ENCODE measurements around the gene GSE1.

The GSE1 gene

DNA sequence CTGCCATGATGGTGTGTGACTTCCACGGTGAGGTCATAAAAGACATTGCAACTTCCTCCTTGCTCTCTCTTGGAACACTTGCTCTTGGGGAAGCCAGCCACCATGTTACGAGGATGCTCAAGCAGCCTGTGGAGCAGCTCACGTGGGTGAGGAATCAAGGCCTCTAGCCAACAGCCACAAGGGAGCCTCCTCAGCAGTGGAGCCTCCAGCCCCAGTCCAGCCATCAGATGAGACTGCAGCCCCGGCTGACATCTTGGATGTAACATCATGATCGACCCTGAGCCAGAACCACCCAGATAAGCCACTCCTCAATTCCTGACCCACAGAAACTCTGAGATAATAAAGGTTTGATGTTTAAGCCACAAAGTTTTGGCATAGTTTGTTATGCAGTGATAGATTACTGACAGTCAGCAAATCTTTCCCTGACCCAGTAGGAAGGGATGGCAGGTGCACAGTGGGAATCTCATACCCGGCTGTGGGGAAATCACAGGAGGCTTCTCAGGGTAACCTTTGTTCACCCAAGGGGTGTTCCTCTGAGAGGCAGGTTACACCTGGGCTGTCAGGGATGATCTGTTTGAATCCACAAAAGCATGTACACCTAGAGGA, 99.0 kb downstream of the GSE1 start:
- DNase-seq (ENCODE audit: insufficient read length, low spot score) (no peak), FAIRE-seq (peak; percentile 28)

DNA sequence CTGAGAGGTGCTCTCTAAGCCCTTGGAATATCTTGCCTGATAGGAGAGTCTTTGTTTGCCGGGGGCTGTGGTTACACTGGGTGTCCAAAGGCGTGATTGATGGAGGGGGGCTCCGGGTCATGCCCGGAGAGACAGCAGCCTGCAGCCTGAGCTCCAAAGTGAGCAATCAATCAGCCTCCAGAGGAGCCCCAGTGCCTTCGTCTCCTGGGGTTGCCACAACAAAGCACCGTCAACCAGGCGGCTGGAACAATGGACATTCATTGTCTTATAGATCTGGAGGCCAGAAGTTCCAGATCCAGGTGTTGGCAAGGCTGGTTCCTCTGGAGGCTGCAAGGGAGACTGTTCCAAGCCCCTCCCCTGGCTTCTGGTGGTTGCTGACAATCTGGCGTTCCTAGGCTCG, 99.7 kb downstream of the GSE1 start:
- DNase-seq (ENCODE audit: insufficient read length, low spot score) (no peak), FAIRE-seq (no peak)

DNA sequence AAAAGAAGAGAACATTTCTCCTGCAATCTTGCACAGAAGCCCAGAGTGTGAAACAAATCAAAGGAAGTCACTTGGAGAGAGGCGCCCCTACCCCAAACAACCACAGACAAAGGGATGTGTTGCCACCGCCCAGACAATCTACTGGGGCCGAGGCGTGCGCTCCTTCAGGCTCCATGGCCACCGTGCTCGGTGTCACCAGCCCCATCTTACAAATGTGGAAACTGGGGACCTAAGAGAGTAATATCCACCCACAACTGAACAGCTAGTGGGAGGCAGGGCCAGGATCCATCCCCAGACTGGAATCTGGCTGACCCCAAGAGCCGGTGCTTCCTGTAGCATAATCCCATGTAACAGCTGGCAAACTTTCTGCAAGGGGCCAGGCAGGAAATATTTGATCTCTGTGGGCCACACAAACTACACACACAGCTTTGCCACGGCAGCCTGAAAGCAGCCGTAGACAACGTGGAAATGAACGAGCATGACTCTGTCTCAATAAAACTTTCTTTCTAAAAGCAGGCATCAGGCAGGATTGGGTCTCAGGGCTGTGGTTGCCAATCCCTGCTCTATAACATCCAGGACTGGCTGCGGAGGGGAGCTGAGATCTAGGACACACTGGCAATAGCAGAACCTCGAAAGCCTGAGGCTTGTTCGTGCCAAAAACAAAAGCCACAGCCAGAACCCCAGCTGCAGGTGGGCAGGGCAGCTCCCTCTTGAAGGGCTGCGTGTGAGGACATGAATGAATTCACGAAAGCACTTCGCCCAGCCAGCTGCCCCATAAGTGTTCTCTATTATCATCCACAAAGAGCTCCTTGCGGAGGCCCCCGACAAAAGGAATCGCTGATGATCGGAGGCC, 102.3 kb downstream of the GSE1 start:
- FAIRE-seq: no peak
- DNase-seq (ENCODE audit: insufficient read length, low spot score): no peak

DNA sequence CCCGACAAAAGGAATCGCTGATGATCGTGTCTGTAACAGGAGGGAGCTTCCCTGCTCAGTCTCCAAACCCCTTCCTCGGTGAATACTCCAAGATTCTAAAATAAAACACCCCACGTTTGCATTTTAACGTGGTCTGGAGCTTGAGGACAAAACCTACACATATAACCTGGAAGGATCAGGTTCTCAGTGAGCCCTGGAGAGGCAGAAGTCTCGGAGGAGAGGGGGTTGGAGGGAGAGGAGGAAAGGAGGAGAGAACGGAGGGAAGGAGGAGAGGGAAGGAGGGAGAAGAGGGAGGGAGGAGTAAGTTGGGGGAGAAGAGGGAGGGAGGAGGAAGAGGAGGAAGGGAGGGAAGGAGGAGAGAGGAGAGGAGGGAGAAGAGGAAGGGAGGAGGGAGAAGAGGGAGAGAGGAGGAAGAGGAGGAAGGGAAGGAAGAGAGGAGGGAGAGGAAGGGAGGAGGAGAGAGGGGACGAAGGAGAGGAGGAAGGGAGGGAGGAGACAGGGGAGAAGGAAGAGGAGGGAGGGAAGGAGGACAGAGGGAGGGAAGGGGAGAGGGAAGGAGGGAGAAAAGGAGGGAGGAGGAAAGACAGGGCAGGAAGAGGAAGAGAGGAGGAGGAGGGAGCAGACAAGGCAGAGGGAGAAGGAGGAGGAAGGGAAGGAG, 103.0 kb downstream of the GSE1 start:
- DNase-seq (ENCODE audit: insufficient read length, low spot score) (no peak), FAIRE-seq (no peak)

DNA sequence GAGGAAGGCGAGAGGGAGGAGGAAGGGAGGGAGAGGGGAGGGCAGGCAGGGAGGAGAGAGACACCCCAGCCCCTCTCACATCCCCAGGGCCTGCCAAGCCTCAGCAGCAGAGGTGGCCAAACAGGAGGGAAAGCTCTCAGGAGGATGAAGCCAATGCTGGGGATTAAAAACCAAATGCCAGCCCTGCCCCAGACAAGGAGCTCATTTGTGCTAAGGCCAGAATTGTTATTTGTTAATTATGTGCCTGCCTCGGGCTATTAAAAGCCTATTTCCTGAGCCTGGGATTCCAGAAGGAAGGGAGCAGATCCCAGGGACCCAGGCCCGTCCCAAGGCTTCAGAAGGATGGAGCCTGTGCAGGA, 103.5 kb downstream of the GSE1 start:
- DNase-seq (ENCODE audit: insufficient read length, low spot score) (no peak), FAIRE-seq (no peak)

DNA sequence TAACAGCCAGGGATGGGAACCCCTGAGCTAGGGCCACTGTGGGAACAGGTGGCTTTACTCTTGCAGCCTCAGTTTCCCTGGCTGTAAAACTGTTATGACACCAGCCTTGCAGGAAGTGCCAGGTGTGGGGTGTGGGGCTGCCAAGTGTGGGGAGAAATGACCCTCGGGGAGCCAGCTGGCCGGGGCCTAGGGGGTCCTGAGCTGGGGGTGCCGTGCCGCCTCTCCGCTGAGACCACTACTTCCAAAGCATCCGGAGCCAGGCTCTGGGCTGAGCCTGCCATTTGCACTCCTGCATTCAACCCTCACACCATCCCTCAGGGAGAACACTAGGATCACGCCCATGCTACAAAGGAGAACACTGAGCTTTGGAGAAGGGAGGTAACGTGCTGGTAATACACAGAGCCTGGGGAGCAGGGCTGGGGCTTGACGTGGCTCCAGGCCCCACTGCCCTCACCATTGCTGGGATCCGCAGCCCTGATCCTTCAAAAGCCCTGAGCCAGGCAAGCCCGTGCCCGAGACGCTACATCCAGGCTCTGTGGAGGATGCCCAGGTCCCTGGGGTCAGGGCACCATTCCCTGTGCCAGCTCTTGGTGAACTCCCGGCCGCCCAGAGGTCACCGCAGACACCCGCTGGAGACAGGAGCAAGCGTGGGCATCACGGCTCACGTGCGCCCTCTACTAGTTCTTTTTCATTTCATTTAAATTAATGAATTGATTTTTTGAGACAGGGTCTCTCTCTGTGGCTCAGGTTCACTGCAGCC, 104.5 kb downstream of the GSE1 start:
- DNase-seq (ENCODE audit: insufficient read length, low spot score): peak; percentile 77
- peak; percentile 57 for FAIRE-seq

DNA sequence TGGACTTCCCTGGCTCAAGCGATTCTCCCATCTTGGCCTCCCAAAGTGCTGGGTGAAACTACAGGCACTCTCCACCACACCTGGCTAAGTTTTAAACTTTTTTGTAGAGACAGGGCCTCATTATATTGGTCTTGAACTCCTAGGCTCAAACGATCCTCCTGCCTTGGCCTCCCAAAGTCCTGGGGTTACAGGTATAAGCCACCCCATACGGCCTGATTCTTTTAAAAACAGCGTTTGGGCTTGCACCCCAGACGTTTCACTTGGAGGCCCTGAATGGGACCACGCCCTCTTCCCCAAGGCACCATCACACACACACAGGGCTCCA, 105.0 kb downstream of the GSE1 start:
- no peak for FAIRE-seq

DNA sequence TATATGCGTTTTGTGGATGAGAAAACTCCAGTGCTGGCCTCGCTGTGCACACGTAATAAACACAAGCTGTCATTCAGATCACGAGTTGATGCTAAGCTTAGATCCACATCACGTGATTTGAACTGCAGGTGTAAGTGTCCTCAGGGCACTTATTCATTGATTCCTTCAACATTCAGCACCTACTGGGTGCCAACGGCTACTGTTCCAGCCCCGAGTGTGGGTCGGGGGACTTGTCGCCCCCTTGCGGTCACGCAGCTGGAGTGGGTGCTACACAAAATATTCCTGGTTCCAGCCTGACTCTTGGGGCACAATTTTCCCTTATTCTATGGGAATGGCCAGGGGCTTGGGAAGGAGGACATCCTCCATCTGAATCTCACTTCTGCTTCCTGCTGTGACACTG, 105.6 kb downstream of the GSE1 start:
- no peak for FAIRE-seq
- DNase-seq (ENCODE audit: insufficient read length, low spot score): no peak

More for the DNA sequence above, 105.0 kb downstream of the GSE1 start:
- DNase-seq (ENCODE audit: insufficient read length, low spot score): no peak

DNA sequence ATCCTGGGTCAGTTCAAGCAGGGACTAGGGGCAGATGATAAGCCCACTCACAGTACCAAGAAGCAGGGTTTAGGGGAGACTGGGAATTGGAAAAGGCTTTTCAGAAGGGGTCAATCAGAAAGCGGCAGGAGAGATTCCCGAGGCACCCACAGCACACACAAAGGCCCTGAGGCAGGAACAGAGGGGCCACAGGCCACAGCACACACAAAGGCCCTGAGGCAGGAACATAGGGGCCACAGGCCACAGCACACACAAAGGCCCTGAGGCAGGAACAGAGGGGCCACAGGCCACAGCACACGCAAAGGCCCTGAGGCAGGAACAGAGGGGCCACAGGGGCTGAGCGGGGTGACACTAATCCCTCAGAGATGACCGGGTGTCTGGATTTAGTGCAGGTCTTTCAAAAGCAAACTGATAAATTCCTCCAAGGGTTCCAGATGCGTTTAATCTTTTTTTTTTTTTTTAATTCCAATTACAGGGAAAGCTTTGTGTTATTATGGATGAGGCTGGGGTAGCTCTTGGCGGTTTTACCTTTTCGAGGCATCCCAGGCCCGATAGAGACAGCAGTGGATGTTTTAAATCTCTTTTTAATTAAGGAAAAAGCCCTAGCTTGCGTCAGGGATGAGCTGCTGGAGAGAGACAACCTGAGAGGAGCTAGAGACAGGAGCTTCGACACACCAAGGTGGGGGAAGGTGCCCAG, 106.6 kb downstream of the GSE1 start:
- FAIRE-seq (no peak), DNase-seq (ENCODE audit: insufficient read length, low spot score) (no peak)

DNA sequence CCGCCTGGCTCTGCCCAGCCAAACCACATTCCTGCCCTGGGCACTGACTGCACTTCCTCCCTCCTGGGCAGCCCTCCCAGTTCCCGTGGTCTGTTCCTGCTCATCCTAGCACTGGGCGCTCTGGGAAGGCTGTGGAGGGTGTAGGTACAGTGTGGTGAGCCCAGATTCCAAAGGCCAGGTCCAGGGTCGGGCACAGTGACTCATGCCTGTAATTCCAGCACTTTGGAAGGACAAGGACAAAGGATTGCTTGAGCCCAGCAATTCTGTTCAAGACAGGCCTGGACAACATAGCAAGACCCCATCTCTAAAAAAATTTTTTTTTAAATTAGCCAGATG, 107.1 kb downstream of the GSE1 start:
- FAIRE-seq (no peak), DNase-seq (ENCODE audit: insufficient read length, low spot score) (peak; percentile 39)

DNA sequence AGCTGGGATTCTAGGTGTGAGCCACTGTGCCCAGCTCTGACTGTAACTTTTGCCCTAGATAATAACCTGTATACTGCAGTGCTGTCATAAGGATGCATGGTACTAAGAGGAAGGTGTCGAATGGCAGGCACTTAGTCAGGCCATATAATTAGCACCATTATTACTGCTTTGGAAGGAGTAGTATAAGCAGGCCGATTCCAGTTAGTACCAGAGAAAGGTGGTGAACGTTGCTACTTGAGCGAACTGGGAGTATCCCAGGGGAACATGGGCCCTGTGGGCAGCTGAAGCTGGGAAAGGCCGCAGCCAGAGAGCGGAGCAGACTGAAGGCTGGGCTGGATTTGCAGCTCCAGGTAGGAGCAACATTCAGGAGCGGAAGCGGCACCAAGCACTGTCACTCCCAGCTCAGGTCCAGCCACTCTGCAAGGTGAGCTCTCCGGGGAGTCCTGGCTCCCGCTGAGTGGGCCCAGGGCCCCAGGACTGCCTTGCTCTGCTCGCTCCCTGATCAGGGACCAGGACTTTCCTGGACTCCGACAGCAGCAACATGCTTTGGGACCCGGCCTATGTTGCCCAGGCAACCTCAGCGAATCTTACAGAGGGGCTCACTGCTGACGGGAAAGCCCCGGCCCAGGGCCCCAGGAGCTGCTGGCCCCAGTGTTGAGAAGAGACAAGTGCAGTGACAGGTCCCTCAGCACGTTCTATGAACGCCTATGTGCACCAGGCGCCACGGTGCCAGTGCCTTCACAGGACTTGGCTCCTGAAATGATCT, 109.2 kb downstream of the GSE1 start:
- peak; percentile 4 for FAIRE-seq

DNA sequence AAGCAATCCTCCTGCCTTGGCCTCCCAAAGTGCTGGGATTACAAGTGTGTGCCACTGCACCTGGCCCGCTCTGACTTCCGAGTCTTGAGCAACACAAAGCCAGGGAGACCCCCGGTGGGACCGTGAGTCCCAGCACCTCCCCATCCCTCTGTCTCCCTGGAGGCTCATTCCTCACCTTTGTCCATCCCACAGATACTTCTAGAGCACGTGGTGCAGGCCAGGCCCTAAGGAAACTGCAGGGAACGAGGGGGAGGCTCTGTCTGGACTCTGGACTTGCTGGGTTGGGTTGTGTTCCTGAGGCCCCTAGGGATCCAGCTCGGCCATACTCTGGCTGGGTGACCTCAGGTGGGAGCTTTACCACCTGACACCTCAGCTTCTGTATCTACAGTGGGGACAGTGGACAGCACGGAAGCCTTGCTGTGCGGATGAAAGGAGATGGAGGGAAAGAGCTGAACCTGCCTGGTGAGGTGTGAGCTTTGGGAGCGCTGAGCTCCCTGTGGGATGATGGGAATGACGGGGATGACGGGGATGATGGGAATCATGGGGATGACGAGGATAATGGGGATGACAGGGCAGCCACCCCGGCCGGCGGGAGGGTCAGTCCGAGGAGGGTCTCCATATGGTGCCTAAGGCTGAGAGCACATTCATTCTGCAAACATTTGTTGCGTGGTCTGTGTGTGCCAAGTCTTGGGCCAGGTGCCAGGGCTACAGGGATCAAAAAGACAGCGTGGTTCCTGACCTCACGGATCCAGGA, 111.2 kb downstream of the GSE1 start:
- no peak for FAIRE-seq
- no peak for DNase-seq (ENCODE audit: insufficient read length, low spot score)

More for the DNA sequence above, 109.2 kb downstream of the GSE1 start:
- DNase-seq (ENCODE audit: insufficient read length, low spot score): no peak

DNA sequence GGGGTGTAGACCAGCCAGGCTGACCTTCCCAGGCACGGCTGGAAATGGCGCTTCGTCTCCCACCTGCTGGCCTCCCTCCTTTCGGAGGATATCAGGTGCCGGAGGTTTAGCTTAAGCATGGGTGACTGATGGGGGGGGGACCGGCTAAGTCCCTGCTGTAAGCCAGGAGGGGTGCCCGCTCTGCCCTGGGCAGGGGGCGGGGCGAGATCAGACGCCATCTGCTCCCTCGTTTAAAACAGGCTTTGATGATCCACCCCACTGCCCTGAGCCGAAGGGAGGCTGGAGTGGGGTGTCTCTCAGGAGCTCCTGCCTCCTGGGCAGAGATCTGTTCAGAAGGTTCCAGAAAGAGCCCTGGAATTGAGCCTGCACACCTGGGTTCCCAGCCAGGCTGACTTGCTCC, 111.8 kb downstream of the GSE1 start:
- FAIRE-seq (no peak), DNase-seq (ENCODE audit: insufficient read length, low spot score) (no peak)

Data from HTR-8/SVneo (cell line).